ENCODE measurements around the gene PGAP6.

DNA sequence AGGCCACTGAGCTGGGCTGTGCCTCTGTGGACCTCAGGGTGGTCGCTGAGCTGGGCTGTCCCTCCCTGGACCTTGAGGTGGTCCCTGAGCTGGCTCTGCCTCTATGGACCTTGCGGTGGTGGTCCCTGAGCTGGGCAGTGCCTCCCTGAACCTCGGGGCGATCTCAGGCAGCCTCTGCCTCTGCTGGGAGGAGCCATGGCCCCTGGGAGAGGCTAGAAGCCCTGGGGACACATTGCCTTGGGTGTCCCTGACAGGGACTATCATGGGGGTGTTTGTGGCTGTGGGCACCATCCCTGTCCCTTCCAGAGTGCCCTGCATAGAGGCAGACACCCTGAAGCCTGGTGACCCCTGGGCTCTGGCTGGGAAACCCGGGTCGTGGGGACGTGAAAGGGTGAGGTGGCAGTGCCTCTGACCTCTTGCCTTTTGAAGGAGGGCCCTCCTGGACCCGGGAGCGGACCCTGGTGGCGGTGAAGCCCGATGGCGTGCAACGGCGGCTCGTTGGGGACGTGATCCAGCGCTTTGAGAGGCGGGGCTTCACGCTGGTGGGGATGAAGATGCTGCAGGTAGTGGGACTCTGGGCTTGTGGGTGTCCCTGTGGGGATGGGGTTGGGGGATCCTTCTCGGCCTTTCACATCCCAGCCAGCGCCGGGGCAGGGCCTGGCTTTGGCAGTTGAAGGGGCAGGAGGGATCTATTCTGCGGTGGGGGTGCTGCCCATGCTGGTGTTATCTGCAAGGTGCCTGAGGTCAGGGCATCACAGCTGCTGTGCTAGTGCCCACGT lies 17.0 kb upstream of the PGAP6 start:
- TF ChIP-seq, protein P1, sequence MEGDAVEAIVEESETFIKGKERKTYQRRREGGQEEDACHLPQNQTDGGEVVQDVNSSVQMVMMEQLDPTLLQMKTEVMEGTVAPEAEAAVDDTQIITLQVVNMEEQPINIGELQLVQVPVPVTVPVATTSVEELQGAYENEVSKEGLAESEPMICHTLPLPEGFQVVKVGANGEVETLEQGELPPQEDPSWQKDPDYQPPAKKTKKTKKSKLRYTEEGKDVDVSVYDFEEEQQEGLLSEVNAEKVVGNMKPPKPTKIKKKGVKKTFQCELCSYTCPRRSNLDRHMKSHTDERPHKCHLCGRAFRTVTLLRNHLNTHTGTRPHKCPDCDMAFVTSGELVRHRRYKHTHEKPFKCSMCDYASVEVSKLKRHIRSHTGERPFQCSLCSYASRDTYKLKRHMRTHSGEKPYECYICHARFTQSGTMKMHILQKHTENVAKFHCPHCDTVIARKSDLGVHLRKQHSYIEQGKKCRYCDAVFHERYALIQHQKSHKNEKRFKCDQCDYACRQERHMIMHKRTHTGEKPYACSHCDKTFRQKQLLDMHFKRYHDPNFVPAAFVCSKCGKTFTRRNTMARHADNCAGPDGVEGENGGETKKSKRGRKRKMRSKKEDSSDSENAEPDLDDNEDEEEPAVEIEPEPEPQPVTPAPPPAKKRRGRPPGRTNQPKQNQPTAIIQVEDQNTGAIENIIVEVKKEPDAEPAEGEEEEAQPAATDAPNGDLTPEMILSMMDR (IDR thresholded peaks at IDR 0.05 in 8 of 11, conservative IDR thresholded peaks at IDR 0.05 in 3 of 11) = no peak
- no peak for TF ChIP-seq POLR2A (IDR thresholded peaks at IDR 0.05)
- TF ChIP-seq POLR2AphosphoS5 (IDR thresholded peaks at IDR 0.05) = peak in 1 of 3 donors; percentile 17
